Mucosa of descending colon (tissue), 3 donors: ENCODE measurements around the gene ADGRV1. TPM values are rescaled to one million over a fixed set of nuclear protein-coding genes. Genes with fewer than 3 reads are reported as not detected.
A peak's percentile ranks its signal among the peaks of the same experiment; 100 is the strongest.

Source experiments
- ATAC-seq: fragments of 200-7000 bp; cut with Tn5 transposase; one replicate; pipeline ENCODE4 v1.9.1; 2020; ENCODE audit warnings: mild to moderate bottlenecking, moderate library complexity
- DNase-seq, 3 donors: peaks; one replicate each; pipeline ENCODE4 v3.0.0-alpha.2; 2020
- H3K36me3 ChIP-seq: fragments of 200-600 bp; one replicate; pipeline ENCODE4 v1.8.0; 2021; ENCODE audit warnings: low read depth, mild to moderate bottlenecking
- H3K4me1 ChIP-seq: fragments of 200-600 bp; one replicate; pipeline ENCODE4 v1.8.0; 2021; ENCODE audit warnings: low read depth, mild to moderate bottlenecking
- H3K4me3 ChIP-seq: fragments of 200-600 bp; one replicate; pipeline ENCODE4 v1.8.0; 2021; ENCODE audit warnings: mild to moderate bottlenecking
- H3K9me3 ChIP-seq: fragments of 200-600 bp; one replicate; pipeline ENCODE4 v1.8.0; 2021; ENCODE audit warnings: mild to moderate bottlenecking
- intact Hi-C, 2 donors: fragments of 100-400 bp; cut with DNase I in 1 of 2; cut with micrococcal nuclease in 1 of 2; formaldehyde crosslinking; loops; one replicate each; pipeline versions ENCODE4 v1.11.0 to v1.11.1; 2022; cut with DNase I, micrococcal nuclease
- total RNA-seq, 3 donors: library from RNA; stranded (reverse); fragmentation: NEBNext Ultra II Directional in 2 of 3; extraction: Animal tissue kit (Norgen Biotek cat#: 25700) in 2 of 3; gene quantifications; one replicate each; pipeline versions ENCODE4 v1.2.1 to v1.2.4, GENCODE V29; 2021 to 2023
- TF ChIP-seq, protein P1 (sequence below): fragments of 200-600 bp; IDR thresholded peaks from one replicate; pipeline ENCODE4 v1.8.0; 2022; ENCODE audit warnings: antibody characterized with exemption, mild to moderate bottlenecking
- donor health status: DM: no; HTN: no; CAD: no; lungs with moderate emphysema.
- donor health status: DM: no; HTN: no; CAD: no.
- donor health status: DM: no; HTN: yes; CAD: no.

The ADGRV1 gene
- total RNA-seq, 3 donors from 2014 or later: 4.5 to 8.6 (median 6.1) TPM

GRCh38 chr5:90865180-90865579 is 306.6 kb downstream of the ADGRV1 start:
- H3K9me3 ChIP-seq: no peaks in the 10 kb centered on the region
- TF ChIP-seq, protein P1, sequence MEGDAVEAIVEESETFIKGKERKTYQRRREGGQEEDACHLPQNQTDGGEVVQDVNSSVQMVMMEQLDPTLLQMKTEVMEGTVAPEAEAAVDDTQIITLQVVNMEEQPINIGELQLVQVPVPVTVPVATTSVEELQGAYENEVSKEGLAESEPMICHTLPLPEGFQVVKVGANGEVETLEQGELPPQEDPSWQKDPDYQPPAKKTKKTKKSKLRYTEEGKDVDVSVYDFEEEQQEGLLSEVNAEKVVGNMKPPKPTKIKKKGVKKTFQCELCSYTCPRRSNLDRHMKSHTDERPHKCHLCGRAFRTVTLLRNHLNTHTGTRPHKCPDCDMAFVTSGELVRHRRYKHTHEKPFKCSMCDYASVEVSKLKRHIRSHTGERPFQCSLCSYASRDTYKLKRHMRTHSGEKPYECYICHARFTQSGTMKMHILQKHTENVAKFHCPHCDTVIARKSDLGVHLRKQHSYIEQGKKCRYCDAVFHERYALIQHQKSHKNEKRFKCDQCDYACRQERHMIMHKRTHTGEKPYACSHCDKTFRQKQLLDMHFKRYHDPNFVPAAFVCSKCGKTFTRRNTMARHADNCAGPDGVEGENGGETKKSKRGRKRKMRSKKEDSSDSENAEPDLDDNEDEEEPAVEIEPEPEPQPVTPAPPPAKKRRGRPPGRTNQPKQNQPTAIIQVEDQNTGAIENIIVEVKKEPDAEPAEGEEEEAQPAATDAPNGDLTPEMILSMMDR: no peak
- ATAC-seq: no peak
- no peak overlapping the region for H3K4me3 ChIP-seq
- H3K4me1 ChIP-seq: no peaks in the 10 kb centered on the region
- intact Hi-C loops: loop anchor here in 1 of 2 donors (10.0 kb wide), 1 partner anchor 560 kb away; no protein-coding TSS in a partner anchor
- no peaks in the 10 kb centered on the region for H3K36me3 ChIP-seq
- DNase-seq: no peak

DNA sequence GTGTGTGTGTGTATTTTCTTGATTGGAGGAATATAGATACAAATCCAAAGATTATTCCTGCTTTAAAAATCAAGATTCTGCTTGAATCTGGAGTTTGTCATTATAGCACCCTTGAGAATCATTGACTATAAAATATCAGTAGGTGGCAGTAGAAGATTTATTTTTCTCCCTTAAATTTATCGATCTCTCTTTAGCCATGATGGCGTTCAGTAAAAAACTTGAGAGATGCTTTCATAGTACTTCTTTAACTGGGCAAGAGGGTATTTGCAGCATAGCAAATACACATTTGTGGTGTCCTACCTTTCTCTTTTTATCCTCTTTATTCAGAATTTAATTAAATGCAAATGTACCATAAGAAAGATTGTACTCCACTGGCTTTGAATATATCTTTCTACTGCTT is 307.7 kb downstream of the ADGRV1 start:
- Histone ChIP-seq H3K9me3 (no peaks in the 10 kb centered on the region), H3K4me3 (no peak overlapping the region), H3K36me3 (no peaks in the 10 kb centered on the region), H3K4me1 (no peaks in the 10 kb centered on the region)
- TF ChIP-seq, protein P1: no peak
- ATAC-seq (peak; percentile 55), DNase-seq (no peak)
- intact Hi-C loops: loop anchor here in 1 of 2 donors (10.0 kb wide), 1 partner anchor 558 kb away; no protein-coding TSS in a partner anchor

DNA sequence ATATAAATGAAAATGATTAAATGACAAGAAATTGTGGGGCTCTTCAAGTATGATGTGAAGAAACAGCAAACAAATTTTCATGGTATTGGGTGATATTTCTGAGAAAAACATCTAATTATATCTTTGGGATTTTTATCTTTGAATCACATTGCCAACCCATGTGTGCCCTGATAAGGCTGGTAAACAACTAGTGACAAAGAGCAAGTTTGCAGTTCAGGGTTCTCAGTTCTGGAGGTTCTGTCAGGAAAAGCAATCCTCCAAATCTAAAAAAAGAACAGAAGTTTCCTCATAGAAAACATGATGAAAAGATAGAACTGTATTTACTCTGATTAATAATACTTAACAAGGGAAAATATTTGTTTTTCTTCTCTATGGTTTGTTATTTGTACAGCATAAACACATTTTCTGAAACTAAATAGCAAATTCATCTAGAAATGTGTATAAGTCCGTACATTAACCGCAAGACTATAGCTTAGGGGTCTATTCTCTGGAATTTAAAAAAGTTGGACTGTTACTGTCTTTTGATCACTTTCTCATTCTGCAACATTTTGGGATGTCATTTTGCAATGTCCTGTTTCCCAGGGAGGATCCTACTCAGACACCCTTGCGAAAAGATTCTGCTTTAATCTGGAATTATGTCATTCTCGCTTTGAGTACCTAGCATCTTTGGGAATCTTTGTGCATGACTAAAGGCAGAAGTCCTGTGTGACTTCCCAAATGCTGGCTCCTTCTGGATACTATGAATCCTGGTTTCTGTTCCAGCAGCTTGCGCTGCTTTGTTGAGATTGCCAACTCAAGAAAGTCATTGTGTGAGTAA is 308.5 kb downstream of the ADGRV1 start:
- TF ChIP-seq, protein P1: no peak
- Histone ChIP-seq H3K4me3 (no peak overlapping the region), H3K36me3 (no peaks in the 10 kb centered on the region), H3K4me1 (no peaks in the 10 kb centered on the region), H3K9me3 (no peaks in the 10 kb centered on the region)
- intact Hi-C loops: loop anchor here in 1 of 2 donors (10.0 kb wide), 1 partner anchor 558 kb away; no protein-coding TSS in a partner anchor
- ATAC-seq: no peak
- DNase-seq: no peak

- DNase-seq (no peak), ATAC-seq (no peak)
- TF ChIP-seq, protein P1: no peak
- intact Hi-C loops: loop anchor here in 1 of 2 donors (10.0 kb wide), 1 partner anchor 556 kb away; no protein-coding TSS in a partner anchor
- no peaks in the 10 kb centered on the region for H3K9me3 ChIP-seq
- no peak overlapping the region for H3K4me3 ChIP-seq
- no peaks in the 10 kb centered on the region for H3K4me1 ChIP-seq
- no peaks in the 10 kb centered on the region for H3K36me3 ChIP-seq
Observed at GRCh38 chr5:90868799-90869198, 310.2 kb downstream of the ADGRV1 start.

- Histone ChIP-seq H3K4me3 (no peak overlapping the region), H3K36me3 (no peaks in the 10 kb centered on the region), H3K9me3 (no peaks in the 10 kb centered on the region), H3K4me1 (no peaks in the 10 kb centered on the region)
- intact Hi-C loops: loop anchor here in 1 of 2 donors (10.0 kb wide), 1 partner anchor 543 kb away; no protein-coding TSS in a partner anchor
- peak; percentile 24 for ATAC-seq
- TF ChIP-seq, protein P1: no peak
- no peak for DNase-seq
Observed at GRCh38 chr5:90871391-90871991, 312.9 kb downstream of the ADGRV1 start.
